GM19328 (cell line): ENCODE measurements around the gene ALK.
"Not testable (repeated sequence)": the region's sequence is repeated elsewhere in the genome, so short reads cannot be mapped to it uniquely, and the experiment has no call there.

Experiments used
- ATAC-seq: cut with Tn5 transposase; IDR thresholded peaks from one replicate; pipeline ENCODE4 v1.9.1; 2021; ENCODE audit warnings: mild to moderate bottlenecking, moderate library complexity; ENCODE audit not compliant: unreplicated experiment

ALK gene

GRCh38 chr2:29761278-29761677, 160.1 kb downstream of the ALK start:
- ATAC-seq: no peak

DNA sequence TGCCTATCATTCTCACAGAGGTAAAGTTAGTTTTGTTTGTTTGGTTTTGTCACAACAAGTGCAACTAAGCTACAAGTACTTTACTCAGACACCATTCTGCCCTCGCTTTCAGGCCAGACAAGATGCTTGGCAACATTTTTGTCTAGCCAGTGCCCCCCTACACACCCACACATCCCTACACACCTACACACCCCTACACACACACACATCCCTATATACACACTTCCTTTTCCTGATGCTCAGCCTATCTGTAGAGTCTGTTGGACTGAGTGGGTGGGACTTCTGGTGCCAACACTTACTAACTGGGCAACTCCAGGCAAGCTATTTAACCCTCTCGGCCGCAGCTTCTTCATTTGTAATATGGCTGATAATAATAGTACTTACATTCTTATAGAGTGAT, 161.4 kb downstream of the ALK start:
- no peak for ATAC-seq

- no peak for ATAC-seq
Observed at GRCh38 chr2:29759360-29759759, 162.0 kb downstream of the ALK start.

DNA sequence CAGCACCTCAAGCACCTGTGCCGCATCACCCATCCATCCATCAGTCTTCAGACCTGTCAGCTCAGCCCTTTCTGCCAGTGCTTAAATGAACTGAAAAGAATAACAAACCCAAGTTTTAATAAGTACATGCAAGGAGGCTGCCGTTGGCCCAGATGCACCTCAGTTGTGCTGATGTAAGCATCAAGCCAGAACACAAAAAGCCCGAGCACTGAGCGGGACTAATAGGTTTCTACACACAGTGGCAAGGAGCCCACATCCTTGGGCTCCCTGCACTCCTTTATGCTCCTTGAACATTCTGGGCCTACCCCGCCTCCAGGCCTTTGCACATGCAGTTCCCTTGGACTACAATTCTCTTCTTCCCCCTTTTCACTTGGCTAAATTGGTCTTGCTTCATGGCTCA, 165.6 kb downstream of the ALK start:
- no peak for ATAC-seq

GRCh38 chr2:29755233-29755632, 166.2 kb downstream of the ALK start:
- ATAC-seq: no peak

DNA sequence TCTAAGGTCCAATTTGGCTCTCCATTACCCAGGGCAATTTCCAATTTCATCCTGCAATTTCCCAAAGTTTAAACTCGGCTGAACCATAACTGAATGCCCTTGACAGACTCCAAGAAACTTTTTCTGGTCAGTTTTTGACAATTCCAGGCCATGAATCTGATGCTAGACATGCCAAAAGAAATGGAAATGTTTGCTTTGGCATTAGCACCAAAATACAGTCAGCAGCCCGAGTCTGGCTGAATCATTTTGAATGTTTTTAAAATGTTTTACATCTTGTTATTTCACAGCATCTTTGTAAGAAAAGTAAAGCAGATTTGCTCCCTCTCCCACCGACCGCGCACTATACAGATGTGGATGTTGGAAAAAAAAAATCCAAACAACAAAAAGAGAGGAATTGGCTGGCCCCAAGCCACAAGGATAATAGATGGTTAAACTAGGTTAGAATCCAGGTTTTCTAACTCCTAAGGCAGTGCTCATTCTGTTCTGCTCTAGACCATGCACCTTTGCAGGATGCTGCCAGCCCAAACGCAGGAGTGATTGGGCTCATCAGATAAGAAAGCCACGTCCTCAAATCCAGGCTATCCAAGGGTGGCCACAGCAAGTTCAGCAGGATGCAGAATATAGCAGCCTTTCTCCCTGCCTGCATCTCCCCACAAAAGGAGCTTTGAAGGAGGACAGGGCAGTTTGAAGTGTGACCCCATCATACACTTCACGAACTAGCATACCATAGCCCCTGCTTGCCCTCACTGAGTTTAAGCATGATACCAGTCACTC, 167.5 kb downstream of the ALK start:
- ATAC-seq: no peak

- no peak for ATAC-seq
Observed at GRCh38 chr2:29751390-29751789, 170.0 kb downstream of the ALK start.

- ATAC-seq: not testable (repeated sequence)
Observed at GRCh38 chr2:29750463-29750862, 170.9 kb downstream of the ALK start.

- ATAC-seq: no peak
Observed at GRCh38 chr2:29749843-29750242, 171.5 kb downstream of the ALK start.

DNA sequence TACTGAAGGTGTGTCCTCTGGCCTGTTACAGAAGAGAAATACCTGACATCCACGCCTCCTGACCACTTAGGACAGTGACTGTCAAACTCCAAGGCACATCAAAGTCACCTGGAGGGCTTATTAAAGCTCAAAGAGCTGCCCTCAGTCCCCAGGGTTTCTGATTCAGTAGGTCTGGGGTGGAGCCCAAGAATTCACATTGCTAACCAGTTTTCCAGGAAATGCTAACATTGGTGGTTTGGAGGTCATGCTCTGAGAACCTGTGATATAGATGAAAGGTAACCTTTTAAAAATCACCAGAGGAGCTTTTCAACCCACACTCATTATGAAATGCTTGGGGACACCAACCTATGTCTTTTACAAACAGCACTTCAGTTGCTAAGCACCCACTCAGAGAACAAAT, 172.3 kb downstream of the ALK start:
- ATAC-seq: no peak

GRCh38 chr2:29747786-29748470, 173.5 kb downstream of the ALK start:
- ATAC-seq: no peak

- ATAC-seq: peak; percentile 50
Observed at GRCh38 chr2:29744976-29745375, 176.4 kb downstream of the ALK start.

- ATAC-seq: no peak
Observed at GRCh38 chr2:29743516-29743915, 177.9 kb downstream of the ALK start.

DNA sequence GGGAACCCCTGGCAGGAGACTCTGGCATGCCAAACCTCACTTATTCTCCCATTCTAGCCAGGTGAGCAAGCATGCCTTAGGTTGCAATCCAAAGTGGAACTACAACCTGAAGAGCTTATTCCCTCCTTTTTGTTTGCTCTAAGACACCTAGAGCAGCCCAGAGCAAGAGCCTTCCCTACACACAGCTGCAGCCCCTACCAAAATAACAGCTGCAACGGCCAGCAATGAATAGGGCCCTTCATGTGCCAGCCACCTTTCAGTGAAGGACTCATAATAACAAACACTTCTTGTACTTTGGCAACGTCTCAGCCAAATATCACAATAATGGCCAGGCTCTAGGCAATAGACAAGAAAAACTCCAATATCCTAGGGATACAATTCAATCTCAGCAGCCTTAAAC, 178.7 kb downstream of the ALK start:
- no peak for ATAC-seq

DNA sequence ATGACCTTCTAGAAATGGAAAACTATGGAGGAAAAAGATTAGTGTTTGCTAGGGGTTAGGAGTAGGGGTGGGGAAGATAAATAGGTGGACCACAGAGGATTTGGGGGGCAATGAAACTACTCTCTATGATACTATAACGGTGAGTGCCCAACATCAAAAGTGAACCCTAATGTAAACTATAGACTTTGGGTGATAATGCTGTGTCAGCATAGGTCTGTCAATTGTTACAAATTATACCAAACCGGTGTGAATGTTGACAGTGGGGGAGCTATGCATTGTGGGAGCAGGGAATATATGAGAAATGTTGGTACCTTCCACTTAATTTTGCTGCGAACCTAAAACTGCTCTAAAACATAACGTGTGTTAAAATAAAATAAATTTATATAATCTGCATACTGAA, 180.3 kb downstream of the ALK start:
- ATAC-seq: no peak

DNA sequence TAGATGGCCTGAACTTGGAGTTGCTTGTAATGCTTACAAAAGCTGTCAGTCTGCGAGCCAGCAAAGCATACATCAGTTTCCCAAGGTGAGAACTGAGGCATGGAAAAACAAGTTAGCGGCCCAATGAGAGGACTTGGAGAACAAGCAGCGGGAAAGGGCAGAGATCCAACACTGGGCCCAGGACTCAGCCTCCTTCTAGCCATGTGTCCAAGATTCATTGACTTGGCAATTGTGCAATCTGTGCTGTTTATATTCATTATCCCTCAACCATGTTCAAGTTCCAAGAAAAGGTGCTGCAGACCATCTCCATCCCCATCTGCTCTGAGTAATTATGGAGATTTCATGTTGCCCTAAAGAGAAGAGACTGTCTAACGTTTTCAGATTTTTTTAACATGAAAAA, 187.4 kb downstream of the ALK start:
- no peak for ATAC-seq

GRCh38 chr2:29733213-29733612, 188.2 kb downstream of the ALK start:
- ATAC-seq: no peak

DNA sequence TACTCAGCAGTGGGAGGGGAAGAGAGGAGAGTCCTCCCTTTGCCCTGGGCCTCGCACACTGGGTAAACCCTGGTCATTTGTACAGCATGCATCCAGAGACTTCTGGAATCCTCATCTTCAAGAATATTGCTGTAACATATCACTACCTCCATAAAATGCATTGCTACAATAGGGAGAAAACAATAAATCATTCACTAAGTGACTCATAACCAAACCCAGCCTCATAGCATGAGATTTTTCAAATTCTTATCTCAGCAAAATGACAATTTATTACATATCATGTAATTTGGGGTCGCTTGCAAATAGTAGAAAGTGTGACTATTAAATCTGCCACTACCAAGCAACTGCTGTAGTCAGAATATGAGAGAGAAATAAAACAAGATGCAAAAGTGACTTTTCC, 189.4 kb downstream of the ALK start:
- no peak for ATAC-seq

- no peak for ATAC-seq
Observed at GRCh38 chr2:29729932-29730331, 191.5 kb downstream of the ALK start.

- no peak for ATAC-seq
Observed at GRCh38 chr2:29729401-29729800, 192.0 kb downstream of the ALK start.

GRCh38 chr2:29726976-29727375, 194.4 kb downstream of the ALK start:
- ATAC-seq: no peak

- no peak for ATAC-seq
Observed at GRCh38 chr2:29725610-29726009, 195.8 kb downstream of the ALK start.

- no peak for ATAC-seq
Observed at GRCh38 chr2:29724282-29724681, 197.1 kb downstream of the ALK start.
